ENCODE measurements around the gene HEBP2.

The HEBP2 gene

GRCh38 chr6:138400326-138400725 lies 3.7 kb upstream of the HEBP2 start:
- no peak overlapping the region for H3K27ac ChIP-seq
- DNase-seq (ENCODE audit: low spot score): no peak
- no peak for TF ChIP-seq CTCF (IDR thresholded peaks at IDR 0.05)
- H3K4me3 ChIP-seq: no peak overlapping the region

- no peak for TF ChIP-seq CTCF (IDR thresholded peaks at IDR 0.05)
- H3K4me3 ChIP-seq: no peak overlapping the region
- DNase-seq (ENCODE audit: low spot score): no peak
- H3K27ac ChIP-seq: no peak overlapping the region
These were observed 1.8 kb upstream of the HEBP2 start for GRCh38 chr6:138401960-138402837.

- Histone ChIP-seq H3K4me3 (peak overlapping the region; percentile 85), H3K27ac (no peak overlapping the region)
- no peak for TF ChIP-seq CTCF (IDR thresholded peaks at IDR 0.05)
- no peak for DNase-seq (ENCODE audit: low spot score)
These were observed 1.2 kb upstream of the HEBP2 start for GRCh38 chr6:138402838-138403187.

GRCh38 chr6:138403324-138403800 lies 661 bp upstream of the HEBP2 start:
- no peak for DNase-seq (ENCODE audit: low spot score)
- TF ChIP-seq CTCF (IDR thresholded peaks at IDR 0.05): no peak
- Histone ChIP-seq H3K4me3 (peak overlapping the region; percentile 85), H3K27ac (peak overlapping the region; percentile 94)

- peak overlapping the region; percentile 85 for H3K4me3 ChIP-seq
- TF ChIP-seq CTCF (IDR thresholded peaks at IDR 0.05): no peak
- H3K27ac ChIP-seq: peak overlapping the region; percentile 94
- peak; percentile 77 for DNase-seq (ENCODE audit: low spot score)
These were observed 779 bp downstream of the HEBP2 start for GRCh38 chr6:138404666-138405337.

GRCh38 chr6:138405816-138406413 lies 1.9 kb downstream of the HEBP2 start:
- Histone ChIP-seq H3K4me3 (no peak overlapping the region), H3K27ac (no peak overlapping the region)
- no peak for DNase-seq (ENCODE audit: low spot score)
- TF ChIP-seq CTCF (IDR thresholded peaks at IDR 0.05): no peak

All from coronary artery (tissue), 2 donors.